K562 (cell line): ENCODE measurements around the gene CNGA4. TPM values are rescaled to one million over a fixed set of nuclear protein-coding genes. Genes with fewer than 3 reads are reported as not detected.
A peak's percentile ranks its signal among the peaks of the same experiment; 100 is the strongest.

Experiments used
- ATF2 ChIP-seq: sonication (generic); formaldehyde crosslinking; IDR thresholded peaks from 2 replicates; pipeline ENCODE4 v1.8.1; 2022; ENCODE audit warnings: missing genetic modification reagents
- CCAR2 ChIP-seq: fragments of 200-400 bp; formaldehyde crosslinking; IDR thresholded peaks from 2 replicates; pipeline ENCODE4 v1.6.1; 2017; ENCODE audit warnings: mild to moderate bottlenecking, low read depth, low read length
- CREB3L1 ChIP-seq: fragments of 450-650 bp; IDR thresholded peaks from 2 replicates; pipeline ENCODE4 v1.6.1; 2014; ENCODE audit warnings: low read depth, mild to moderate bottlenecking, moderate library complexity, borderline replicate concordance
- CREM ChIP-seq: IDR thresholded peaks from 2 replicates; pipeline ENCODE4 v1.6.1; 2014; ENCODE audit warnings: antibody characterized with exemption, low read depth
- DMBX1 ChIP-seq: fragments of 250-450 bp; sonication (Bioruptor Pico); IDR thresholded peaks from 2 replicates; pipeline ENCODE4 v1.8.0; 2022; ENCODE audit warnings: inconsistent platforms, mild to moderate bottlenecking, moderate library complexity, borderline replicate concordance
- EGR1 ChIP-seq: fragments of 450-650 bp; conservative IDR thresholded peaks from 2 replicates; pipeline ENCODE4 v1.6.1; 2017; ENCODE audit warnings: mild to moderate bottlenecking
- HCFC1 ChIP-seq: IDR thresholded peaks from 2 replicates; pipeline ENCODE4 v1.6.1; 2012; ENCODE audit warnings: low read depth, low read length, improper control_type of control experiment
- KAT2B ChIP-seq: IDR thresholded peaks from one replicate; pipeline ENCODE4 v1.6.1; 2012; ENCODE audit warnings: low read depth, mild to moderate bottlenecking, control low read depth, inconsistent platforms, low read length, moderate library complexity
- MAFG ChIP-seq: fragments of 450-650 bp; conservative IDR thresholded peaks from 2 replicates; pipeline ENCODE4 v1.6.1; 2016; ENCODE audit warnings: missing genetic modification characterization, missing compliant biosample characterization
- MCM3 ChIP-seq: fragments of 450-650 bp; IDR thresholded peaks from 2 replicates; pipeline ENCODE4 v1.6.1; 2016
- PHTF2 ChIP-seq: fragments of 250-450 bp; sonication (Bioruptor Pico); IDR thresholded peaks from 2 replicates; pipeline ENCODE4 v1.5.0; 2021; ENCODE audit warnings: mild to moderate bottlenecking
- POLR2A ChIP-seq: fragments of 450-650 bp; conservative IDR thresholded peaks from 2 replicates; pipeline ENCODE4 v1.6.1; 2016
- POU5F1 ChIP-seq: fragments of 150-350 bp; IDR thresholded peaks from 2 replicates; pipeline ENCODE4 v1.6.1; 2014; ENCODE audit warnings: borderline replicate concordance, low read length, low read depth, mild to moderate bottlenecking; ENCODE audit not compliant: partially characterized antibody
- RBBP5 ChIP-seq: fragments of 200-600 bp; sonication (generic); IDR thresholded peaks from 2 replicates; pipeline ENCODE4 v1.6.1; 2012; ENCODE audit warnings: borderline replicate concordance, mild to moderate bottlenecking, low read length, control low read depth, inconsistent platforms; ENCODE audit not compliant: insufficient read depth, poor library complexity, severe bottlenecking
- THRB ChIP-seq: fragments of 450-650 bp; formaldehyde crosslinking; conservative IDR thresholded peaks from 2 replicates; pipeline ENCODE4 v1.4.0; 2022; ENCODE audit warnings: mild to moderate bottlenecking, missing genetic modification characterization
- YY1 ChIP-seq, 3 experiments: IDR thresholded peaks; 2 replicates each; pipeline ENCODE4 v1.6.1; 2011; ENCODE audit warnings: low read length in 2 of 3, mild to moderate bottlenecking in 2 of 3, moderate library complexity in 2 of 3, borderline replicate concordance in 1 of 3, control low read depth in 1 of 3, low read depth in 1 of 3; ENCODE audit not compliant: insufficient read depth in 3 of 3, insufficient replicate concordance in 2 of 3, control insufficient read depth in 1 of 3, insufficient read length in 1 of 3; ENCODE audit errors: extremely low read depth in 1 of 3
- ZNF224 ChIP-seq: sonication (generic); formaldehyde crosslinking; IDR thresholded peaks from 2 replicates; pipeline ENCODE4 v1.8.0; 2022; ENCODE audit warnings: mild to moderate bottlenecking, missing genetic modification reagents
- ZNF280A ChIP-seq: fragments of 450-650 bp; IDR thresholded peaks from 2 replicates; pipeline ENCODE4 v1.6.1; 2018; ENCODE audit warnings: mild to moderate bottlenecking, low read depth; ENCODE audit not compliant: partially characterized antibody
- ZNF436 ChIP-seq: fragments of 250-450, 450-650 bp; sonication (Bioruptor Pico); formaldehyde crosslinking; IDR thresholded peaks from 2 replicates; pipeline ENCODE4 v1.7.0; 2020; ENCODE audit warnings: mild to moderate bottlenecking
- ZNF740 ChIP-seq, 3 experiments: fragments of 200-800 bp in 1 of 3; sonication (Bioruptor generic) in 1 of 3; sonication (generic) in 1 of 3; formaldehyde crosslinking in 1 of 3; IDR thresholded peaks; 2 replicates each; pipeline versions ENCODE4 v1.6.1 to v1.8.0; 2016 to 2022; ENCODE audit warnings: mild to moderate bottlenecking in 2 of 3, missing compliant biosample characterization in 2 of 3, missing genetic modification characterization in 2 of 3, missing genetic modification reagents in 1 of 3
- polyA plus RNA-seq, 8 experiments: library from polyadenylated mRNA; depleted of rRNA in 4 of 8; stranded (reverse) in 5 of 8; unstranded in 3 of 8; fragments of >200 nt; fragmentation: Nextera tagmentation in 2 of 8; fragmentation: Illumina TruSeq in 1 of 8; extraction: Ambion mirVana in 2 of 8; extraction: Trizol in 1 of 8; gene quantifications; 2 replicates each; pipeline versions ENCODE4 v1.2.1 to v1.2.3, GENCODE V29; 2011 to 2014; ENCODE audit warnings: inconsistent platforms in 1 of 8, missing spikeins in 1 of 8
- total RNA-seq, 7 experiments: library from RNA; depleted of rRNA in 6 of 7; stranded (reverse); fragments of >200 nt in 6 of 7; fragmentation: Illumina TruSeq in 2 of 7; extraction: Trizol in 2 of 7; gene quantifications; 2 replicates each; pipeline versions ENCODE4 v1.2.1 to v1.2.3, GENCODE V29; 2011 to 2021; ENCODE audit warnings: low replicate concordance in 1 of 7
- TF ChIP-seq, protein P1 (sequence below): sonication (generic); formaldehyde crosslinking; IDR thresholded peaks from 2 replicates; pipeline ENCODE4 v1.9.0; 2022; ENCODE audit warnings: mild to moderate bottlenecking, missing genetic modification reagents

The CNGA4 gene
- total and polyA plus RNA-seq, 9 of the 15 experiments (the other 6 are each of a cell fraction or from before 2014, with no cell fraction given): 0.04 to 0.09 (median 0.06) TPM; not detected in 6

- TF ChIP-seq ZNF280A: no peak
- TF ChIP-seq ZNF436 (CRISPR knock-in tag): no peak
- TF ChIP-seq CCAR2: no peak
- no peak for TF ChIP-seq KAT2B
- TF ChIP-seq POU5F1: no peak
- no peak for TF ChIP-seq HCFC1
- no peak for TF ChIP-seq ZNF224 (CRISPR knock-in tag)
- no peak for TF ChIP-seq CREB3L1
- TF ChIP-seq MCM3: no peak
- TF ChIP-seq ZNF740 (CRISPR knock-in tag; IDR thresholded peaks at IDR 0.05): no peak
- no peak for TF ChIP-seq ZNF740 (tag; IDR thresholded peaks at IDR 0.05)
- TF ChIP-seq ATF2 (CRISPR knock-in tag): no peak
- no peak for TF ChIP-seq YY1 (IDR thresholded peaks at IDR 0.05; ENCODE audit: borderline replicate concordance in 1 of 3, control insufficient read depth in 1 of 3, extremely low read depth in 1 of 3, insufficient read depth in 3 of 3, insufficient read length in 1 of 3, insufficient replicate concordance in 2 of 3, low read depth in 1 of 3, low read length in 2 of 3)
- no peak for TF ChIP-seq PHTF2 (CRISPR knock-in tag)
- TF ChIP-seq, protein P1, sequence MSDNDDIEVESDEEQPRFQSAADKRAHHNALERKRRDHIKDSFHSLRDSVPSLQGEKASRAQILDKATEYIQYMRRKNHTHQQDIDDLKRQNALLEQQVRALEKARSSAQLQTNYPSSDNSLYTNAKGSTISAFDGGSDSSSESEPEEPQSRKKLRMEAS (CRISPR knock-in tag): 0 out of 2 replicates have a peak, but pooled peaks have one; percentile 18
- 0 out of 2 replicates have a peak, but pooled peaks have one; percentile 7 for TF ChIP-seq CREM
- no peak for TF ChIP-seq RBBP5
- no peak for TF ChIP-seq POLR2A
- no peak for TF ChIP-seq DMBX1 (CRISPR knock-in tag)
- TF ChIP-seq MAFG (tag): no peak
- TF ChIP-seq THRB: no peak
- peak; percentile 55 for TF ChIP-seq EGR1
Measured at GRCh38 chr11:6251990-6252473, 13.1 kb downstream of the CNGA4 start (continued).
